ENCODE results near the gene STARD9.

STARD9 gene

DNA sequence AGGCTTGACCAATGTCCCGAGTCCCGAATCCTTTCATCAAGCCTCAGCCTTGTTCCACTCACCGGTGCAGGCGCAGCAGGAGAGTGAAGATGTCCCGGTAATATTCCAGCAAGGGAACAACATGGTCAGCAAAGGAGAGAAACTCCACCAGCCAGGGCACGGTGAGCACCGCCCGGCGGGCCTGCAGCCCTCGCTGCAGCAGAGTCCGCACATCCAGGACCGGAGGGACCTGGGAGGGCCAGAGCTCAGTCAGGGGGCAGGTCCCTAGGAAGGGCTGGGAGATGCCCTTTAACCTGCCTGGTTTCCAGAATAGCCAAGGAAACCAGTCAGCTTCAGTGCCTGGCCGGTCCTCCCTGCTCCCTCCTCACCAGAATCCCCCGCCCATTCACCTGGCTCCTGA is 155.1 kb downstream of the STARD9 start:
- ATAC-seq (replicated peaks; ENCODE audit: extremely low read depth, poor library complexity, severe bottlenecking) (no peak), DNase-seq (ENCODE audit: low spot score in 2 of 2) (no peak)
- no peak overlapping the region for H3K27ac Mint-ChIP-seq (ENCODE audit: low read depth)
- peaks cover 35% of the 10 kb centered on the region for H3K36me3 Mint-ChIP-seq (ENCODE audit: insufficient read depth)
- H3K4me3 Mint-ChIP-seq: no peak overlapping the region
- peaks cover 14% of the 10 kb centered on the region for H3K4me1 Mint-ChIP-seq
- H3K9me3 Mint-ChIP-seq: no peaks in the 10 kb centered on the region
- no peaks in the 10 kb centered on the region for H3K27me3 Mint-ChIP-seq

DNA sequence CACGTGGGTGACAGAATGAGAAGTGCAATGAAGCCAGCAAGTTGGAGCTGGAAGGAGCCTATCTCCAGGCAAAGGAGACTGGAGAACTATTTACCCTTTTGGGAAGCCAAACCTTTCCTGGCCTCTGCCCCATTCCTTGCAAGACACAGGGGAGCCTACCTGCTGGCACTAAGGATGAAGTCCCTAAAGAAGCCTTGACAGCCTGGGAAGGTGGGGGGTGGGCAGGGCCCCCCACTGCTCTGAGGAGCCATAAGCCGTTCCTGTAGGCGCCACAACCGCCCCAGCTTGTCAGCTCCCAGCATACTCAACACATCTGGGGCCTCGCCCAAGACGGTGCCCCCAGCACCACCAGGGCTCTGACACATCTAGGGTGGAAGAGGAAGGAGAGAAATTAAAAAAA is 156.1 kb downstream of the STARD9 start:
- ATAC-seq (replicated peaks; ENCODE audit: extremely low read depth, poor library complexity, severe bottlenecking) (no peak), DNase-seq (ENCODE audit: low spot score in 2 of 2) (no peak)
- H3K27ac Mint-ChIP-seq (ENCODE audit: low read depth): peak overlapping the region; percentile 78
- H3K36me3 Mint-ChIP-seq (ENCODE audit: insufficient read depth): peaks cover 33% of the 10 kb centered on the region
- H3K4me3 Mint-ChIP-seq: no peak overlapping the region
- H3K9me3 Mint-ChIP-seq: no peaks in the 10 kb centered on the region
- no peaks in the 10 kb centered on the region for H3K27me3 Mint-ChIP-seq
- peaks cover 20% of the 10 kb centered on the region for H3K4me1 Mint-ChIP-seq

GRCh38 chr15:42732095-42732827 is 156.9 kb downstream of the STARD9 start:
- H3K9me3 Mint-ChIP-seq: no peaks in the 10 kb centered on the region
- no peaks in the 10 kb centered on the region for H3K27me3 Mint-ChIP-seq
- peaks cover 26% of the 10 kb centered on the region for H3K36me3 Mint-ChIP-seq (ENCODE audit: insufficient read depth)
- peak overlapping the region; percentile 78 for H3K27ac Mint-ChIP-seq (ENCODE audit: low read depth)
- H3K4me1 Mint-ChIP-seq: peaks cover 20% of the 10 kb centered on the region
- no peak for DNase-seq (ENCODE audit: low spot score in 2 of 2)
- ATAC-seq (replicated peaks; ENCODE audit: extremely low read depth, poor library complexity, severe bottlenecking): no peak
- H3K4me3 Mint-ChIP-seq: no peak overlapping the region

GRCh38 chr15:42733027-42733426 is 157.6 kb downstream of the STARD9 start:
- H3K27me3 Mint-ChIP-seq: no peaks in the 10 kb centered on the region
- H3K4me3 Mint-ChIP-seq: no peak overlapping the region
- no peak for DNase-seq (ENCODE audit: low spot score in 2 of 2)
- peaks cover 25% of the 10 kb centered on the region for H3K36me3 Mint-ChIP-seq (ENCODE audit: insufficient read depth)
- no peak overlapping the region for H3K27ac Mint-ChIP-seq (ENCODE audit: low read depth)
- peaks cover 20% of the 10 kb centered on the region for H3K4me1 Mint-ChIP-seq
- H3K9me3 Mint-ChIP-seq: no peaks in the 10 kb centered on the region
- no peak for ATAC-seq (replicated peaks; ENCODE audit: extremely low read depth, poor library complexity, severe bottlenecking)

DNA sequence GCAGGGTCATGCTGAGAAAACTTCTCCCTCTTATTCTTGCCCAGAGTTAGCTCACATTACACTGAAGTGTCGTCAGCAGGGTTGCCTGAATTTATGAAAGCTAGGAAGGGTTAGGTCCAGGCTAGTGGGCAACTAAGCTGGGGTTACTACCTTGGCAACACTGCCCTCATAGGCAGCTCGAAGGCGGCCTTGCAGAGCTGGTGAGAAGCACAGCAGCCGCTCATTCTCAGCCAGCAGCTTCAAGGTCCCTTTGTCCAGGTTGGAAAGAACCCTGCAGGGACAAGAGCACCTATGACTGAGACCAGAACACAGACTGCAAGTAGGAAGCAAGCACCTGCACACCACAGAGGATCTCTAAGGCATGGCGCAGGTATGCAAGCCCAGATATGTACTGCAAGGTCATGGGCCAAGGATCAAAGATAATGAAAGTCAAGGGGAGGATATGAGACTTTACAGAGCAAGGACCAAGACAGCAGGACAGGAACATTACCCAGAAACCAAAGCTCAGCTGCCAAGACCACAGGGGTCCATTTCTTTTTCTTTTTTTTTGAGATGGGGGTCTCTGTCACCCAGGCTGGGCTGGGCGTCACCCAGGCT is 158.8 kb downstream of the STARD9 start:
- H3K4me3 Mint-ChIP-seq: peak overlapping the region; percentile 10

GRCh38 chr15:42735382-42736165 is 160.2 kb downstream of the STARD9 start:
- H3K27me3 Mint-ChIP-seq: no peaks in the 10 kb centered on the region
- no peak for ATAC-seq (replicated peaks; ENCODE audit: extremely low read depth, poor library complexity, severe bottlenecking)
- peak overlapping the region; percentile 77 for H3K4me3 Mint-ChIP-seq
- H3K27ac Mint-ChIP-seq (ENCODE audit: low read depth): peak overlapping the region; percentile 25
- peaks cover 17% of the 10 kb centered on the region for H3K36me3 Mint-ChIP-seq (ENCODE audit: insufficient read depth)
- H3K4me1 Mint-ChIP-seq: peaks cover 17% of the 10 kb centered on the region
- DNase-seq (ENCODE audit: low spot score in 2 of 2): no peak
- no peaks in the 10 kb centered on the region for H3K9me3 Mint-ChIP-seq

More for the DNA sequence above, 158.8 kb downstream of the STARD9 start:
- Mint-ChIP-seq H3K27ac (ENCODE audit: low read depth) (no peak overlapping the region), H3K27me3 (no peaks in the 10 kb centered on the region), H3K36me3 (ENCODE audit: insufficient read depth) (peaks cover 21% of the 10 kb centered on the region), H3K9me3 (no peaks in the 10 kb centered on the region), H3K4me1 (peaks cover 20% of the 10 kb centered on the region)
- DNase-seq (ENCODE audit: low spot score in 2 of 2): no peak
- no peak for ATAC-seq (replicated peaks; ENCODE audit: extremely low read depth, poor library complexity, severe bottlenecking)

GRCh38 chr15:42736178-42736792 is 160.9 kb downstream of the STARD9 start:
- DNase-seq (ENCODE audit: low spot score in 2 of 2): no peak

DNA sequence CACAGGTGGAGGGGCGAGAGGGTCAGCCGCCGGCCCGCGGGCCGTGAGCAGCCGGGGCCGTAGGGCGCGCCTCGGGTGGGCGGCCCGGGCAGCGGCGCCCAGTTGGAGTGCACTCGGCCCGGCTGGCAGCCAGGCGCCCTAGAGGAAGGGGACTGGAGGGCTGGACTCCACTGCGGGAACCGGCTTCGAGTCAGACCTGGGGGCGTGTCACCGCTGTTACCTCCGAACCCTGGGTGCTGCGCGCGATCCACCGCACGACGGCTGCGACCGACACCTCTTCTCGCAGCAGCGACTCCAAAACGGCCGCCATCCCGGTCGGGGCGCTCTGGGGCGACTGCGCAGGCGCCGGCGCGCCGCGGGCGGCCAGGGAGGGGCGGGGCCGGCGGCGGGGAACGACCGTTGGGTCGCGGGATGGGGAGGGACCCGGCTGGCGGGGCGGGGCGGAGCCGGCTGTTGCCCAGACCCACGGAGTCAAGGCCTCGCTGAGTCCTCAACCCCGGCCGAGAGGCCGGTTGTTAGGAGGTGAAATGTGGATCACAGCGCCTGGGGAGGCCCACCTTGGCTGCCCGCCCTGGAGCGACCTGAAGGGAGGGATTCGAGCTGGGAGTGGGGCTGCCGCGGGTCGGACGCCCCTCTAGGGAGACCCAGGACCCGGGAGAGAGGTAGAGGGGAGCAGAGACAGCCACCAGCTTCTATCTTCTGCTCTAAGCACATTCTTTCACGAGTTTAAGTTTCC is 161.6 kb downstream of the STARD9 start, which contains the start of gene CDAN1:
TSS of gene CDAN1 (minus strand) at position 336 of the 736 bp plus-strand sequence. CDS start at position 310, 26 bp downstream.
- peak within 1 kb of the TSS; percentile 77 for H3K4me3 Mint-ChIP-seq
- H3K27ac Mint-ChIP-seq (ENCODE audit: low read depth): peak within 1 kb of the TSS; percentile 87
- DNase-seq (ENCODE audit: low spot score in 2 of 2) (peak; percentile 80 to 84), ATAC-seq (replicated peaks; ENCODE audit: extremely low read depth, poor library complexity, severe bottlenecking) (peak; percentile 91)
- peaks cover 17% of the 10 kb centered on the region for H3K4me1 Mint-ChIP-seq
- no peaks in the 10 kb centered on the region for H3K9me3 Mint-ChIP-seq
- peaks cover 12% of the 10 kb centered on the region for H3K36me3 Mint-ChIP-seq (ENCODE audit: insufficient read depth)
- no peaks in the 10 kb centered on the region for H3K27me3 Mint-ChIP-seq

More at GRCh38 chr15:42736178-42736792, 160.9 kb downstream of the STARD9 start:
- Mint-ChIP-seq H3K36me3 (ENCODE audit: insufficient read depth) (peaks cover 17% of the 10 kb centered on the region), H3K27me3 (no peaks in the 10 kb centered on the region), H3K27ac (ENCODE audit: low read depth) (peak overlapping the region; percentile 25), H3K4me1 (peaks cover 17% of the 10 kb centered on the region), H3K4me3 (peak overlapping the region; percentile 77), H3K9me3 (no peaks in the 10 kb centered on the region)
- peak; percentile 5 for ATAC-seq (replicated peaks; ENCODE audit: extremely low read depth, poor library complexity, severe bottlenecking)

GRCh38 chr15:42737529-42738328 is 162.3 kb downstream of the STARD9 start:
- Mint-ChIP-seq H3K4me1 (peaks cover 17% of the 10 kb centered on the region), H3K27ac (ENCODE audit: low read depth) (peak overlapping the region; percentile 87), H3K9me3 (no peaks in the 10 kb centered on the region), H3K4me3 (peak overlapping the region; percentile 77), H3K36me3 (ENCODE audit: insufficient read depth) (peaks cover 9% of the 10 kb centered on the region), H3K27me3 (no peaks in the 10 kb centered on the region)
- ATAC-seq (replicated peaks; ENCODE audit: extremely low read depth, poor library complexity, severe bottlenecking) (no peak), DNase-seq (ENCODE audit: low spot score in 2 of 2) (no peak)

DNA sequence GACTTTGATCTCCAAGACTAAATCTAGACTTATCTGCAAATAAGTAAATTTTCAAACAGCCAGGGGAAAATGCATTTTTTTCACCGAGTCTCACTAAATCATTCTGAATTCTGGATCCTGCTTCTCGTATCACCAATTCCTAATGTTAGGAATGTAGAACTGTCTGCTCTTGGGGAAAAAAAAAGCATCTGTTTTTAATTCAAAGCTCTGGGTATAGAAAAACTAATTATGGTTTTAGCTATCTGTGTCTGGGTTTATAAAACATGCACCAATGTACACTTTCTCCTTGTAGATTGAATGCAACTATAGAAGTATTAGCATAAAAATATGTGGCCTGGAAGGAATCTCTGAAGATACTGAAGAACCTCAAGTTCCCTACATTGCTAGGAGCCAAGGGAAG is 166.3 kb downstream of the STARD9 start:
- H3K27ac Mint-ChIP-seq (ENCODE audit: low read depth): no peak overlapping the region
- H3K4me1 Mint-ChIP-seq: no peaks in the 10 kb centered on the region
- no peaks in the 10 kb centered on the region for H3K9me3 Mint-ChIP-seq
- DNase-seq (ENCODE audit: low spot score in 2 of 2) (no peak), ATAC-seq (replicated peaks; ENCODE audit: extremely low read depth, poor library complexity, severe bottlenecking) (no peak)
- no peak overlapping the region for H3K4me3 Mint-ChIP-seq
- H3K27me3 Mint-ChIP-seq: no peaks in the 10 kb centered on the region
- H3K36me3 Mint-ChIP-seq (ENCODE audit: insufficient read depth): peaks cover 8% of the 10 kb centered on the region

DNA sequence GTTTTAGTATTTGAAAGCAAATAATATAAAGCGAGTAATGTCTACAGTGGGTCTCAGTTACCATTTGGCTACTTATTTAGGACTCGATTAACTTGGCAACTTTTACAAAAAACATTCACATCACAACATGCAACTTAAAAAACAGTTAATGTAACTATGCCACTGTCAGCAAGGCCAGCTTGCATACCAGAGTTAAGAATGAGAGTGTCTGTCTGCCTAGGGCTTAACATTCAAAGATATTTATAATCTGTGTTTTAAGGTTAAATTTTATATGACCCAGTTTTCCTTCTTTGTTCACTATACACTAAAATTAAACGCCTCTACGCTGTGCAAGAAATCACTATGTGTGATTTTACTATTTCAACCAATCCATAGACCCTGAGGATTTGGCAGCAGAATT is 166.7 kb downstream of the STARD9 start:
- Mint-ChIP-seq H3K36me3 (ENCODE audit: insufficient read depth) (peaks cover 11% of the 10 kb centered on the region), H3K27me3 (no peaks in the 10 kb centered on the region), H3K4me1 (no peaks in the 10 kb centered on the region), H3K9me3 (no peaks in the 10 kb centered on the region), H3K4me3 (no peak overlapping the region), H3K27ac (ENCODE audit: low read depth) (no peak overlapping the region)
- DNase-seq (ENCODE audit: low spot score in 2 of 2) (no peak), ATAC-seq (replicated peaks; ENCODE audit: extremely low read depth, poor library complexity, severe bottlenecking) (no peak)

All from central memory CD8-positive, alpha-beta T cell (primary cell).